Urinary bladder (tissue), 4 donors: ENCODE data around the gene ARHGAP24. TPM values are rescaled to one million over a fixed set of nuclear protein-coding genes. Genes with fewer than 3 reads are reported as not detected.

Source experiments
- DNase-seq: peaks from one replicate; pipeline ENCODE4 v3.0.0-alpha.2; 2015; ENCODE audit errors: extremely low spot score
- H3K27ac ChIP-seq: one replicate; pipeline ENCODE4 v1.5.1; 2013; ENCODE audit warnings: low read depth, mild to moderate bottlenecking, moderate library complexity
- H3K36me3 ChIP-seq: one replicate; pipeline ENCODE4 v1.6.1; 2013; ENCODE audit warnings: mild to moderate bottlenecking, moderate library complexity; ENCODE audit not compliant: insufficient read depth
- H3K4me1 ChIP-seq: one replicate; pipeline ENCODE4 v1.6.1; 2013; ENCODE audit warnings: mild to moderate bottlenecking, moderate library complexity; ENCODE audit not compliant: insufficient read depth
- H3K4me3 ChIP-seq: one replicate; pipeline ENCODE4 v1.5.1; 2013; ENCODE audit warnings: low read depth, low read length
- WGBS: extraction: QIAGEN DNeasy Blood & Tissue Kit; methylation state at CpG from one replicate; pipeline ENCODE4 v1.1.7; 2013; 5-methylcytosine and 5-hydroxymethylcytosine counted together
- polyA plus RNA-seq: library from polyadenylated mRNA; stranded (reverse); fragments of 200-250 nt; gene quantifications from one replicate; pipeline ENCODE4 v1.2.3, GENCODE V29; 2013
- total RNA-seq: library from RNA; depleted of rRNA; stranded (reverse); fragments of >200 nt; gene quantifications from one replicate; pipeline ENCODE4 v1.2.3, GENCODE V29; 2014
- donor health status: healthy with polysubstance abuse.
- donor health status: healthy.

Gene ARHGAP24
- total and polyA plus RNA-seq, 2 donors: 17.5 to 81.0 TPM

- Histone ChIP-seq H3K4me3 (no peak overlapping the region), H3K27ac (no peak overlapping the region), H3K4me1 (no peaks in the 10 kb centered on the region), H3K36me3 (no peaks in the 10 kb centered on the region)
- WGBS: 72% methylated on average over 5 of the region's 5 CpGs
- no peak for DNase-seq
Observed at GRCh38 chr4:85457752-85458467, 17.0 kb upstream of the ARHGAP24 start.

GRCh38 chr4:85459736-85460135 lies 15.2 kb upstream of the ARHGAP24 start:
- Histone ChIP-seq H3K36me3 (no peaks in the 10 kb centered on the region), H3K4me3 (no peak overlapping the region), H3K4me1 (no peaks in the 10 kb centered on the region), H3K27ac (no peak overlapping the region)
- 67% methylated on average over 1 of the region's 1 CpG for WGBS
- DNase-seq: no peak

- peaks cover 1% of the 10 kb centered on the region for H3K4me1 ChIP-seq
- WGBS: 66% methylated on average over 4 of the region's 4 CpGs
- no peak for DNase-seq
- H3K27ac ChIP-seq: no peak overlapping the region
- H3K4me3 ChIP-seq: peak overlapping the region; percentile 8
- H3K36me3 ChIP-seq: no peaks in the 10 kb centered on the region
Observed at GRCh38 chr4:85474356-85474755, 594 bp upstream of the ARHGAP24 start.

GRCh38 chr4:85475631-85476233 lies 782 bp downstream of the ARHGAP24 start:
- DNase-seq: no peak
- Histone ChIP-seq H3K4me3 (peak overlapping the region; percentile 42), H3K27ac (no peak overlapping the region), H3K4me1 (peaks cover 1% of the 10 kb centered on the region), H3K36me3 (no peaks in the 10 kb centered on the region)
- WGBS: 5% methylated on average over 15 of the region's 21 CpGs

DNA sequence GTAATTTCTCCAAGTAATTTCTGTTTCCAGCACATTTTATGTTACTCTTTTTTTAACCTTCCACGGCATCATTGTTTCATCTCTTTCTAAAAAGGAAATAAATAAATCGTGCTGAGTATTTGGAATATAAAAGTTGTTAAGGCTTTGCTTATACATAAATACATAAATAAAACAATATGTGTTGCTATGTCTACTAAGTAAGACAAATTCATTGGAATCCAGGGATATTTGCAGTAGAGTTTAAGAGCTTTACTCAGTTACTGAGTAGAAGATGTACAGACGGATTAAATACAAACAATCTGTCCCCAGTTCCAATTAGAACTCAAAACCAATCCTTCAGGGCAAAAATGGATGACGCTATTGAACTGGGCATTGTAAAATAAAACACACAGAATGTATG lies 1.4 kb downstream of the ARHGAP24 start:
- Histone ChIP-seq H3K4me1 (peaks cover 1% of the 10 kb centered on the region), H3K4me3 (no peak overlapping the region), H3K36me3 (no peaks in the 10 kb centered on the region), H3K27ac (no peak overlapping the region)
- no peak for DNase-seq
- WGBS: 61% methylated on average over 4 of the region's 4 CpGs

DNA sequence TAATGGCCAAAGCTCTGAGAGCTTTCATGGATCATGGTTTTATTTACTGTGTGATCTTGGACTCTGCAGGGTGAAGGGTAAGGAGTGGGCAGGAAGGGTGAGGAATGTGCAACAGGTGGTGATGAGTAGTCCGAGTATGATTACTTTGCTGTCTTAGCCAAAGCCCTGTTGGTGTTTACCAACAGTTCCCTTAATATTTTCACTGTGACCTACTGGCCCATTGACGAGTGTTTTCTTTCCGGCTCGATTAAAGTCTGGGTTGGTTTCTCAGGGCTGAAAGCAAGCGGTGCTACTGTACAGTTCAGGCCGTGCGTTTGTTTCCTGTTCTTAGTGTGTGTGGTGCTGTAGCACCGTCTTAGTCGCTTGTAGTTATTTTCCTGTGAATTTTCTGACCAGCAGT lies 2.6 kb downstream of the ARHGAP24 start:
- H3K36me3 ChIP-seq: no peaks in the 10 kb centered on the region
- no peak overlapping the region for H3K27ac ChIP-seq
- H3K4me1 ChIP-seq: peaks cover 1% of the 10 kb centered on the region
- DNase-seq: no peak
- no peak overlapping the region for H3K4me3 ChIP-seq
- 88% methylated on average over 9 of the region's 9 CpGs for WGBS

DNA sequence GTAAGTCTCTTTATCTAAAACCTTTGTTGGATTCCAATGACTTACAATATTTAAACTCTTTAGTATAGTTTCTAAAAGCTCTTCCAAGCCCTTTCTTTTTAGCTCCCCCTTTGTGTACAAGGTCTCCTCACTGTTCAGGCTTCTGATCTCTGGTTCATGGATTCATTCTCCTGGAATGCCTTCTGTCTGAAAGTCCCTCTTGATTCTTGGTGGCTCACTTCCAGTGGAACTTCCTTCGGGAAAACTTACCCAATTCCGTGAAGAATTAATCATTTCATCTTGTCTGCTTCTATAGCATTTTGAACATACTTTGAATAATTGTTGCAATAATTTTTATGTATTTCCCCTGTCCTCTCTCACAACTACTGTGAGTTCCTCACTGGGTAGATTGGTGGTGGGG lies 3.6 kb downstream of the ARHGAP24 start:
- Histone ChIP-seq H3K4me1 (peaks cover 1% of the 10 kb centered on the region), H3K36me3 (no peaks in the 10 kb centered on the region), H3K27ac (no peak overlapping the region), H3K4me3 (no peak overlapping the region)
- DNase-seq: no peak
- WGBS: 66% methylated on average over 2 of the region's 2 CpGs

- no peak overlapping the region for H3K27ac ChIP-seq
- WGBS: 70% methylated on average over 5 of the region's 5 CpGs
- H3K36me3 ChIP-seq: no peaks in the 10 kb centered on the region
- H3K4me3 ChIP-seq: no peak overlapping the region
- H3K4me1 ChIP-seq: no peaks in the 10 kb centered on the region
- DNase-seq: no peak
Observed at GRCh38 chr4:85482010-85482738, 7.2 kb downstream of the ARHGAP24 start.

- H3K4me3 ChIP-seq: no peak overlapping the region
- H3K27ac ChIP-seq: no peak overlapping the region
- 74% methylated on average over 3 of the region's 3 CpGs for WGBS
- no peak for DNase-seq
- H3K36me3 ChIP-seq: no peaks in the 10 kb centered on the region
- no peaks in the 10 kb centered on the region for H3K4me1 ChIP-seq
Observed at GRCh38 chr4:85486425-85487086, 11.6 kb downstream of the ARHGAP24 start.

GRCh38 chr4:85488416-85488815 lies 13.5 kb downstream of the ARHGAP24 start:
- H3K36me3 ChIP-seq: no peaks in the 10 kb centered on the region
- 86% methylated on average over 1 of the region's 1 CpG for WGBS

GRCh38 chr4:85489273-85489981 lies 14.5 kb downstream of the ARHGAP24 start:
- no peak overlapping the region for H3K4me3 ChIP-seq
- H3K27ac ChIP-seq: no peak overlapping the region
- WGBS: 90% methylated on average over 3 of the region's 3 CpGs
- H3K4me1 ChIP-seq: no peaks in the 10 kb centered on the region
- H3K36me3 ChIP-seq: no peaks in the 10 kb centered on the region
- no peak for DNase-seq

More at GRCh38 chr4:85488416-85488815, 13.5 kb downstream of the ARHGAP24 start:
- Histone ChIP-seq H3K4me1 (no peaks in the 10 kb centered on the region), H3K4me3 (no peak overlapping the region), H3K27ac (no peak overlapping the region)
- no peak for DNase-seq

- DNase-seq: no peak
- Histone ChIP-seq H3K27ac (no peak overlapping the region), H3K4me3 (no peak overlapping the region), H3K36me3 (no peaks in the 10 kb centered on the region), H3K4me1 (no peaks in the 10 kb centered on the region)
Observed at GRCh38 chr4:85491527-85491926, 16.6 kb downstream of the ARHGAP24 start.

- Histone ChIP-seq H3K4me3 (no peak overlapping the region), H3K36me3 (no peaks in the 10 kb centered on the region), H3K27ac (no peak overlapping the region), H3K4me1 (no peaks in the 10 kb centered on the region)
- no peak for DNase-seq
- 41% methylated on average over 1 of the region's 1 CpG for WGBS
Observed at GRCh38 chr4:85492336-85492735, 17.4 kb downstream of the ARHGAP24 start.
